ENCODE results near the gene SLC30A7. TPM values are rescaled to one million over a fixed set of nuclear protein-coding genes. Genes with fewer than 3 reads are reported as not detected.

SLC30A7 gene
- total RNA-seq, 2 donors from 2014 or later: 21.7 to 26.2 TPM

DNA sequence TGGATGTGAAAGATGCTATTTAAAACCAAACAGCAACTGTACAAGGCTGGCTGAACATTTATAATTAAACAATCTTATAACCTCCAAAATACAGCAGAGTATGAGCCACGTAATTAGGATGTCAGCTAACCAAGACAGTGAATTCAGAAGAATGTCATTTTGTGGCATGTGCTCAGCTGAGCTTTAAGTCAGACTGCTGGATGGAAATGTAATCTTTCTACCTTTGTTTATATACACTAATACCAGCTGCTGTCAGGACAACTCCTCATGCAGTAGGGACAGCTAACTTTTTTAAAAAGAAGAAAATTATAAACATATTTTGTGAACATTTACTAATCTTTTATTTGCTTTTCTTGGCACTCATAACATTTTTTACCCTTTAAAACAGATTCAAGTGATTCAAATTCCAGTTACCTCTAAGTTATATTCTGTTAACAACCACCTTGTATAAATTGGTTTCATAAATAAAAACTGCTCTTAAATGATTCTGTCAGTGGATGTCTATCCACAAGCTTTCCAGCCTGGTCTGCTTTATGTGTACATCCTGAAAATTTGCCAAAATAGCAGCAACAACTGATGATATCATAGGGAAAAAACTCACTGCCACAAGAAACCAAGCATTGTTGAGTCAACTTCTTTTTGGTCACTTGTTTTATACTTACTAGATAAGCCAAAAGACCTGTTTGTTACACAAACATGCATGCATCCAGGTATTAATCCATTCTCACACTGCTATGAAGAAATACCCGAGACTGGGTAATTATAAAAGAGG, 93.6 kb downstream of the SLC30A7 start:
- WGBS, 2 experiments (ENCODE audit: insufficient coverage in 1 of 2, insufficient read length in 1 of 2): 91 to 100% methylated on average over 1 to 2 of the region's 2 CpGs

DNA sequence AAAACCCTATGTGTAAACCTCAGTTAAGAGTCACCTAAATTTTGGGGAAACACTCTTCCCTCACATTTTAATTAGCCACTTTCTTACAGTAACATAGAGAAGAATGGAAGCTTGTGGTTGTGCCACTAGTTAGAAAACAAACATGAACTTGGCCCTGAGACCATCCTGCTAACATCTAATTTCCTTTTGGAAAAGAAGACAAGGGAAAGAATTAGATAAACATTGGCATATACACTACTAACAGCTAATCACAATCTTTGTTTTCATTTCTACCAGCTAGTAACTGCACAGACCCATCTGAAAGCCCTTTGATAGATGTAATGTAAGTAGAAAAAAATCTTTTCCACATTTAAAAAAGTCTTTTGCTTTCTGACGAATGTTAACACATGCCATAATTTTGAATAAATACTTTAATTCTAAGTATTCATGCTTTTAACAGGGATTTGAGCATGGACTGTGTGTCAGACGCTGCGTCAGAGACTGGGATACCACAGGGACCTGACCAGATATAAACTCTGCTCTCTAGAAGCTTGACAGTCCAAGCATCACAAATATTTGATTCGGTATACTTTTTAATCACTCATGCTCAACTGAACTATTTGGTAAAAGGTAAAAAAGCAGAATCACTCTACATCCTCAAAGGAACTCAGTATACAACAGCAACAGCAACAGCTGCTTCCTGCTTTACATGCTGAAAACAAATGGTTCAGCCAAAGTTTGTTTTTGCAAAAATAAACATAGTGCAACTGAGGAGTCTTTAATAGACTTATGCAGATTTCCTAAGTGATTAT, 99.5 kb downstream of the SLC30A7 start:
- H3K27me3 Mint-ChIP-seq (ENCODE audit: insufficient read depth): no peaks in the 10 kb centered on the region
- peaks cover 41% of the 10 kb centered on the region for H3K36me3 ChIP-seq (ENCODE audit: control insufficient read depth, insufficient read depth, low read length)
- H3K4me3 ChIP-seq (ENCODE audit: low read length): no peak overlapping the region
- H3K9me3 Mint-ChIP-seq: no peaks in the 10 kb centered on the region
- H3K27ac ChIP-seq (ENCODE audit: low read depth, low read length): no peak overlapping the region
- H3K4me1 ChIP-seq (ENCODE audit: control insufficient read depth, insufficient read depth, low read length): no peaks in the 10 kb centered on the region
- WGBS, 2 experiments (ENCODE audit: insufficient coverage in 1 of 2, insufficient read length in 1 of 2): 88 to 96% methylated on average over 2 to 3 of the region's 4 CpGs
- no peaks in the 10 kb centered on the region for H3K4me1 Mint-ChIP-seq
- H3K9ac ChIP-seq (ENCODE audit: extremely low read depth, low read length, poor library complexity, severe bottlenecking): no peak overlapping the region
- H3K27ac Mint-ChIP-seq: no peak overlapping the region
- TF ChIP-seq, protein P1, sequence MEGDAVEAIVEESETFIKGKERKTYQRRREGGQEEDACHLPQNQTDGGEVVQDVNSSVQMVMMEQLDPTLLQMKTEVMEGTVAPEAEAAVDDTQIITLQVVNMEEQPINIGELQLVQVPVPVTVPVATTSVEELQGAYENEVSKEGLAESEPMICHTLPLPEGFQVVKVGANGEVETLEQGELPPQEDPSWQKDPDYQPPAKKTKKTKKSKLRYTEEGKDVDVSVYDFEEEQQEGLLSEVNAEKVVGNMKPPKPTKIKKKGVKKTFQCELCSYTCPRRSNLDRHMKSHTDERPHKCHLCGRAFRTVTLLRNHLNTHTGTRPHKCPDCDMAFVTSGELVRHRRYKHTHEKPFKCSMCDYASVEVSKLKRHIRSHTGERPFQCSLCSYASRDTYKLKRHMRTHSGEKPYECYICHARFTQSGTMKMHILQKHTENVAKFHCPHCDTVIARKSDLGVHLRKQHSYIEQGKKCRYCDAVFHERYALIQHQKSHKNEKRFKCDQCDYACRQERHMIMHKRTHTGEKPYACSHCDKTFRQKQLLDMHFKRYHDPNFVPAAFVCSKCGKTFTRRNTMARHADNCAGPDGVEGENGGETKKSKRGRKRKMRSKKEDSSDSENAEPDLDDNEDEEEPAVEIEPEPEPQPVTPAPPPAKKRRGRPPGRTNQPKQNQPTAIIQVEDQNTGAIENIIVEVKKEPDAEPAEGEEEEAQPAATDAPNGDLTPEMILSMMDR (conservative IDR thresholded peaks at IDR 0.05): no peak
- H3K27me3 ChIP-seq (ENCODE audit: control insufficient read depth, insufficient read depth, low read length, poor library complexity, severe bottlenecking): no peaks in the 10 kb centered on the region
- no peak for DNase-seq
- H3K4me3 Mint-ChIP-seq: no peak overlapping the region
- no peaks in the 10 kb centered on the region for H3K9me3 ChIP-seq (ENCODE audit: control insufficient read depth, low read length)
- H3K36me3 Mint-ChIP-seq (ENCODE audit: low read depth): peaks cover 52% of the 10 kb centered on the region

More for the DNA sequence above, 93.6 kb downstream of the SLC30A7 start:
- Mint-ChIP-seq H3K9me3 (no peaks in the 10 kb centered on the region), H3K27ac (no peak overlapping the region), H3K27me3 (ENCODE audit: insufficient read depth) (no peaks in the 10 kb centered on the region), H3K4me3 (no peak overlapping the region), H3K36me3 (ENCODE audit: low read depth) (peaks cover 28% of the 10 kb centered on the region), H3K4me1 (no peaks in the 10 kb centered on the region)
- Histone ChIP-seq H3K4me3 (ENCODE audit: low read length) (no peak overlapping the region), H3K4me1 (ENCODE audit: control insufficient read depth, insufficient read depth, low read length) (no peaks in the 10 kb centered on the region), H3K9ac (ENCODE audit: extremely low read depth, low read length, poor library complexity, severe bottlenecking) (no peak overlapping the region), H3K27ac (ENCODE audit: low read depth, low read length) (no peak overlapping the region), H3K36me3 (ENCODE audit: control insufficient read depth, insufficient read depth, low read length) (peaks cover 27% of the 10 kb centered on the region), H3K9me3 (ENCODE audit: control insufficient read depth, low read length) (no peaks in the 10 kb centered on the region), H3K27me3 (ENCODE audit: control insufficient read depth, insufficient read depth, low read length, poor library complexity, severe bottlenecking) (no peaks in the 10 kb centered on the region)
- TF ChIP-seq, protein P1 (conservative IDR thresholded peaks at IDR 0.05): no peak
- DNase-seq: no peak

DNA sequence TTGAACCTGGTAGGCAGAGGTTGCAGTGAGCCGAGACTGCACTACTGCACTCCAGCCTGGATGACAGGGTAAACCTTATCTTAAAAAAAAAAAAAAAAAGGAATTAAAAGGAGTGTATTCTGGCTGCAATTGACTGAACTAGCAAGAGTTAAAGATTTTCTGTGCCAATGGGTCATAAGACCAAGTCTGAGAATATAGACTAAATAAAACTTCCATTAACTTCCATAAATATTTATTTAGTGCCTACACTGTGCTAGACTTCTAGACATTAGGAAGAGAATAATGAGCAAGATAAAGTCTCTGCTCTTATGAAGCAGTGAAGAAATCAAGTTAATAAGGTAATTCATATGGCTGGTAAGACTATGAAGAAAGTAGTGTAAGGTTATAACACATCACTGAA, 102.5 kb downstream of the SLC30A7 start:
- no peaks in the 10 kb centered on the region for H3K4me1 Mint-ChIP-seq
- WGBS, 2 experiments (ENCODE audit: insufficient coverage in 1 of 2, insufficient read length in 1 of 2): 100% methylated on average over 1 of the region's 1 CpG
- H3K4me3 Mint-ChIP-seq: no peak overlapping the region

More for the DNA sequence above, 102.5 kb downstream of the SLC30A7 start:
- Mint-ChIP-seq H3K36me3 (ENCODE audit: low read depth) (peaks cover 39% of the 10 kb centered on the region), H3K27ac (no peak overlapping the region), H3K27me3 (ENCODE audit: insufficient read depth) (no peaks in the 10 kb centered on the region), H3K9me3 (no peaks in the 10 kb centered on the region)
- Histone ChIP-seq H3K9ac (ENCODE audit: extremely low read depth, low read length, poor library complexity, severe bottlenecking) (no peak overlapping the region), H3K4me1 (ENCODE audit: control insufficient read depth, insufficient read depth, low read length) (no peaks in the 10 kb centered on the region), H3K9me3 (ENCODE audit: control insufficient read depth, low read length) (no peaks in the 10 kb centered on the region), H3K27me3 (ENCODE audit: control insufficient read depth, insufficient read depth, low read length, poor library complexity, severe bottlenecking) (no peaks in the 10 kb centered on the region), H3K4me3 (ENCODE audit: low read length) (no peak overlapping the region), H3K27ac (ENCODE audit: low read depth, low read length) (no peak overlapping the region), H3K36me3 (ENCODE audit: control insufficient read depth, insufficient read depth, low read length) (peaks cover 42% of the 10 kb centered on the region)
- TF ChIP-seq, protein P1 (conservative IDR thresholded peaks at IDR 0.05): no peak
- no peak for DNase-seq

Data from endodermal cell (in vitro differentiated cells).